ENCODE measurements around the gene GPC3.
"Not testable (repeated sequence)": the region's sequence is repeated elsewhere in the genome, so short reads cannot be mapped to it uniquely, and the experiment has no call there.

GPC3 gene

GRCh38 chrX:133638285-133638684 lies 347.1 kb downstream of the GPC3 start:
- no peak for DNase-seq

DNA sequence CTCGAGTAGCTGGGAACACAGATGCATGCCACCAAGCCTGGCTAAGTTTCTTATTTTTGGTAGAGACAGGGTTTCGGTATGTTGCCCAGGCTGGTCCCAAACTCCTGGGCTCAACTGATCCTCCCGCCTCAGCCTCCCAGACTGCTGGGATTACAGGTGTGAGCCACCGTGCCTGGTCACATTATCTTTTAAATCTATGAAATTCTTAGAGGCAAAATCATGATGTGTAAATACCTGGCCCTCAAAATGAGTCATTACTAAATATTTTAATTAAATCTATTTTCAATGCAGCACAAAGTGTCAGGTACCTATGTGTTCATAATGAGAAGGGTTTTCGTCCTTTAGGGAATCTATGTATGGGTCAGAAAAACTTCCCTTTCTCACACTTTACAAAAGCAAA lies 347.6 kb downstream of the GPC3 start:
- no peak for DNase-seq

- no peak for DNase-seq
Measured at GRCh38 chrX:133636009-133636408, 349.4 kb downstream of the GPC3 start.

DNA sequence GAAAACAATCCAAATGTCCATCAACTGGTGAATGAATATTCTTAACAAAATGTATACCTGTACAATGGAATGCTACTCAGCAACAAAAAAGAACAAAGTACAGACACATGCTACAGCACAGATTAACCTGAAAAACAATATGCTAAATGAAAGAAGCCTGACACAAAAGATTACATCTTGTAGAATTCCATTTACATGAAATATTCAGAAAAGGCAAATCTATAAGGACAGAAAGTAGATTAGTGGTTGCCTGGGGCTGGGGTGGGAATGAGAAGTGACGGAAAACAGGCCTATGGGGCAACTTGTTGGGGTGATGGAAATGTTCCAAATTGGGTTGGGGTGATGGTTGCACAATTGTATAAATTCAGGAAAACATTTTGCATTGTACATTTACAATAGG lies 351.0 kb downstream of the GPC3 start:
- DNase-seq: no peak

GRCh38 chrX:133633950-133634349 lies 351.4 kb downstream of the GPC3 start:
- no peak for DNase-seq

DNA sequence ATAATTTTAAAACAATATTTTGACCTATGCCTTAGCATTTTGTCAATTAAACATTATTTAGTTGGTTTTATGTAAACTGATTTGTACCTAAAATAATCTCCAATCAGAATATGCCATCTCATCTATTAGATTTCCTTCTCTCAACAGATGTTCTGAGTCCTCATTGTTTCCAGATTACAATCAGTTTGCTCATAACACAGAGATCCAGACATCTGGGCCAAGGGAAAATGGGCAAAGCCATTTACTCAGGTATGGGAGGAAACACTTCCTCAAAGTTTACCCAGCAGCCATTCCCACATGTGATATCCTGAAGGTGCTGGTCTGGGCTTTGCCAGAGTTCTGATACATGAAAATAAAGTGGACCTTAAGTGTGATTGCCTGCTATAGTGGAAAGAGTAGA lies 352.2 kb downstream of the GPC3 start:
- no peak for DNase-seq

DNA sequence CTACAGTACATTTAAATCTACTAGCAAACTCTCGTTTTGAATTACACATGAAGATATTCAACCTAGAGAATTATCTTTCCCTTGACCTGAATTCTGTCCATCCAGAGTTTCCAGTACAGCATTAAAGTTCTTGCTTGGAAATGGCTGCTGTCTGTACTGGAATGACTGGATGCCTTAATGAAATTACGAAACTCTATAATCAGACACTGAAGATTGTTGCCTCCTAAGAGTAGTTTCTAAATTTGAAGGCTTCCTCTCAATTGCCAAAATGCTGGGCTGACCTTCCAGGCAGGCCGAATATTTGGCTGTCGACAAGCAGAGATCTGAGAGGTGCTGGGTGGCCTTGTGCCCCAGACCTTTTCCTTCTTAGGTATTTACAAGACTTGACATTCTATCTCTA lies 355.0 kb downstream of the GPC3 start:
- DNase-seq: no peak

DNA sequence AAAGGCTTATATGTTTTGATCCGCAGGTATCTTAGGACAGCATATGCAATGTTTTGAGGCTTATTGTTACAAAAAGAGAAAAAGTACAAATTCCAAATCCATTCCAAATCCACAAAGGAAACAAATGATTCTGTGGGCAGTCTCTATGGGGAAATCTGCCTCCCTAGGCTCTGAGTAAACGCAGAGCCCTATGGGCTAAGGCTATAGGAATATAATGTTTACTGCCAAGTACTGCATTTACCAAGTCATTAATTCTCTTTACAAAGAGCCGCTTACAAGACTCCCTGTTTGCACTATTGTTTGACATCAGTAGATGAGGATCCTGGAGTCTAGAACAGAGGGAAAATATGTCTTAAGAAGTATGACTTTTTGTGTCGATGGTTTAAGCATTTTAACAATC lies 357.7 kb downstream of the GPC3 start:
- DNase-seq: no peak

DNA sequence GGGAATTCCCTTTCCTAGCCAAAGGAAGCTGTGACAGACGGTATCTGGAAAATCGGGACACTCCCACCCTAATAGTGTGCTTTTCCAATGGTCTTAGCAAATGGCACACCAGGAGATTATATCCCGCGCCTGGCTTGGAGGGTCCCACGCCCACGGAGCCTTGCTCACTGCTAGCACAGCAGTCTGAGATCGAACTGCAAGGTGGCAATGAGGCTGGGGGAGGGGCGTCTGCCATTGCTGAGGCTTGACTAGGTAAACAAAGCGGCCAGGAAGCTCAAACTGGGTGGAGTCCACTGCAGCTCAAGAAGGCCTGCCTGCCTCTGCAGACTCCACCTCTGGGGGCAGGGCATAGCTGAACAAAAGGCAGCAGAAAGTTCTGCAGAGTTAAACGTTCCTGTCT lies 364.0 kb downstream of the GPC3 start:
- not testable (repeated sequence) for DNase-seq

DNA sequence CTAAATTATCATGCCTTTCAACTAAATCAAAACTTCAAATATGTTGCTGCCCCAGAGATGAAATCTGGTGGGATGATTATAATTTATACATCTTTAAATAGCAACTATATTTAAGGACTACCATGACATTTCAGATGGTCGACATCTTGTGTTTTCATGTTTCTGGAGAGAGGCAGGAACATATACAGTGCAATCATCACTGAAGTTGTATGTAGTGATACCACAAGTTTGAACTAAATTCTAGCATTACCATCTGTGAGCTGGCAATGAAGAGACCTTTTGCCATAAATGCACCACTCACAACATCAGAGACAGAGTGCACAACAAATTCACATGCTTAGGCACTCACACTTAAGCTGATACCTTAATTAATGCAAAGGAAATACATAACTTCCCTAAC lies 373.7 kb downstream of the GPC3 start:
- no peak for DNase-seq

DNA sequence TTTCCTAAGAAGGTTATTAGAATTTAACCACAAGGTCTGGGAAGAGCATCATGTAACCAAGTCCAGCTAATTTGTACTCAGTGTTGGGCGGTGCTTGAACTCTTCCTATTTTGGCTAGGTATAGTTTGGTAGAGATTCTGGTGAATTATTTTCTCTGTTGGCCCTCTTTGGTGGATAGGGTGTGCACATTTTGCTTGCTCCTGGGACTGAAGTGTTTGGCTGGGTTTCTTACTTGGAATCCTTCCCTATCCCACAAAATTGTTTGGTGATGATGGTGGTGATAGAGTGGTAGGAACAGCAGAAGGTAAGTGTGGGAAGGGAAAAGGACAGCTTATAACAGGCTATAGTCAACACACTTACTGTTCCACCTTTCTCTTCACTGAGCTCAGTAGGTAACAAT lies 375.3 kb downstream of the GPC3 start:
- no peak for DNase-seq

DNA sequence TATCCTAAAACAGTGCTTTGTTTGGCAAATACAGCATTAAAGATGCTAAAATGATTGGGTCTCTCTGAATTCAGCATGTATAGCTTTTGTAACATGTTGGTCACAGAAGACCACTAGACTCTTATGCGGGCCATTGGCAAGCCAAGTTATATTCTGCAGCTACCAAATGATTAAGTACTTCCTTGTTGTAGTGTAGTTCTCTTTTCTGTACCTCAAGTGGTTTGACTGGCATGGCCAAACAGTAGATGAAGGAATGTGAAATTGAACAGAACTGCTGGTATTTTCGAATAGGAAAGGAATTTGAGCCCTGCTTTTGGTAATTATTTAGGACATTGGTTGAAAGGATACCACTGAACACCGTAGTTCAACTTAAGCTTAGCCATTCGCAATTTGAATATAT lies 376.2 kb downstream of the GPC3 start:
- DNase-seq: no peak

GRCh38 chrX:133608406-133608805 lies 377.0 kb downstream of the GPC3 start:
- DNase-seq: no peak

DNA sequence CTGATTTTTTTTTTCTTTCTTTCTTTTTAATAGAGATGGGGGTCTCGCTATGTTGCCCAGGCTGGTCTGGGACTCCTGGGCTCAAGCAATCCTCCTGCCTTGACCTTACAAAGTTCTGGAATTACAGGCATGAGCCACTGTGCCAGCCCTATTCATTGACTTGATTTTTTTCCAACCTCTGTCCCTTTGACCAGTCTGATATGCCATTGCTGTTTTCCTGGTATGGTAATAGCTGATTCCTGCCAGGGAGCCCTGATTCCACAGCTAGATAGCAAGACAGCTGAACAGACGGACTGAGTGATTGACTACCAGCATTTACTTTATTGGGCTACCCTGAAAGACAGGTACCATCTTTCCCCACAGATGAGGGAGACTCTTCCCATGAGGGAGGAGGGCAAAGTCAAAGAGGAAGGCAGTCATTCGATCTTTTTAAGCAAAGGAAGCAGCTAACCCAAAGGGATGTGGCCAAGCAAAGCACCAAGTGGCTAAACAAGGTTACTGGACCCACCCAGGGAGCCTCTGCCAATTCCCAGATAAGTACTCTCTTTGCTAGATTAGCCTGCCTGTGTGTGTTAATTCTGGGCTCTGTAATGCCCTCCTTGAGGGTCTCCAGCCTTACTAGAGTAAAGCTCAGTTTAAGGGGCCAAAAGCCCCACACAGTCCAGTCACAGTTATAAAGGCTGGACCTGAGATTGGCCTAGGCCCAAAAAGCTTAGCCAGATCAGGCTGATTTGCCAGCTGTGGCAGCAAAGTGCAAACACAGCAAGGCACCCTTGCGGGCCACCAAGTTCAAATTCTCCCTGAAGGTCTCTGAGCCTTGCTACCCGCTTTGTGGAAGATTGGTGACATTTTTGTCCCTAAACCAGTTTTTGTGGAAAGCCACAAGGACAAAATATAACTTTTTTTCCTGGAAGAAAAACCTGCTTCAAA lies 377.7 kb downstream of the GPC3 start:
- no peak for DNase-seq

DNA sequence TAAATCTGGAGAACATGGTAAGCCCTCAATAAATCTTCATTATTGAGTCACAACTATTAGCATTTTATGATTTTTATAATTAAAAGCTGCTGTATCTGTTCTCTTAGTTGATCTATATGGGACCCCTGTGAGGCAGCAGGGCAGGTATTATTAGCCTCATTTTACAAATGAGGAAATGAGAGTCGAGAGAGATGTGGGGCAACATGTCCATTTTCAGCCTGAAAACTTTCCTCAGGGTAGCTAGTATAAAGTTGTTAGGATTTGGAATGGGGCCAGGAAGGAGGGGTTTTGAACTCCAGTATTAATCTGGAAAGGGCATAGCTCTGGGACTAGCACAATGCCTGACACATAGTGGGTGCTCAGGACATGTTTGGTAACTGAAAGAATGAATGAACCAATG lies 378.4 kb downstream of the GPC3 start:
- DNase-seq: no peak

- no peak for DNase-seq
Measured at GRCh38 chrX:133604801-133605200, 380.6 kb downstream of the GPC3 start.

GRCh38 chrX:133602881-133603280 lies 382.5 kb downstream of the GPC3 start:
- DNase-seq: no peak

DNA sequence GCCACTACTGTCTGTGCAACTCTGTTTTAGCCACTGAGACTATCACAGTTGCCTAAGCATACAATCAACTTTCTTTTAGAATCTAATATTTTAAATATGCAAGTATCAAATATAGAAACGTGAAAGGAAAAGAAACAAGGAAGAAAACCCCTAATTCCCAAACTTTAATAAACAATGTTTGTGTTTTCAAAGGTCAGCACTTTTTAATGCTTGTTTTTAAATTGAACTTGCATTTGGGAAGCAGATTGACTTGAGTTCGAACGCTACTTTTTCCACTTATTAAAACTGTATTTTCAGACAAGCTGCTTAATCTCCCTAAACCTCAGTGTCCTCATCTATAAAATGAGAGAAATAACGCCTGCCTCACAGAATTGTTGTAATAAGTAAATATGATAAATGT lies 384.3 kb downstream of the GPC3 start:
- DNase-seq: no peak

DNA sequence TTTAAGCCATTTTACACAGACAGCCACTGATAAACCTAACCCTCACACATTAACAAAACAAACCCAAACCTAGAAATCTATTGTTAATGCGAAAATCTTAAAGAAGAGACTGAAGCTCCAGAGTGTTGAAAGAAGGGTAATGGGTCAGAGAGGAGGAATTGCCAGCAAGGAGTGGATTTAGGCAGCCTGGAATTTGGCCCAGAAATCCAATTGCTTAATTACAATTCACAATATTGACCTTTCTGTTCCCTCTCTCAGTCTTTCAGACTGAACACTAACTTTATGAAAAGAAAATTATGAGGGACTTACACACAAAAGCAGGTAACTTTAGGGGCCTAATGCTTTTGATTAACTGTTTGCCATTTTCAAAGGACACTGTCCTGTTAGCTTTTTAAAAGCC lies 384.9 kb downstream of the GPC3 start:
- no peak for DNase-seq

- DNase-seq: no peak
Measured at GRCh38 chrX:133598601-133599335, 386.6 kb downstream of the GPC3 start.

DNA sequence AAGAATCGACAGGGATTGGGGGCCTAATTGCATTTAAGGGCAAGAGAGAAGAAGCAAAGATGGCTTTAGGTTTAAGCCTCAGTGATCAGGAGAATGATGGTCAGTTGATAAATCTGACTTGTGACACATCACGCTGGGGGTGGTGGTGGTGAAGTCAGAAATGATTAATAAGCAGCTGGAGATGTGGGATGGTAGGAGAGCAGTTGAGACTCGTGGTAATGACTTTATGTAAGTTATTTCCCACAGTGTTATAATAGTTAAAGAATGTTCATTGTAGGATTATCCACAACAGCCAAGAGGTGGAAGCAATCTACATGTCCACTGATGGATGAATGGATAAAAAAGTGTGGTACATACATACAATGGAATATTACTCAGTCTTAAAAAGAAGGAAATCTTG lies 391.2 kb downstream of the GPC3 start:
- DNase-seq: no peak

- no peak for DNase-seq
Measured at GRCh38 chrX:133593531-133593930, 391.9 kb downstream of the GPC3 start.

GRCh38 chrX:133590703-133591505 lies 394.5 kb downstream of the GPC3 start:
- no peak for DNase-seq

- no peak for DNase-seq
Measured at GRCh38 chrX:133588827-133589226, 396.6 kb downstream of the GPC3 start.
